ENCODE data around the gene PAGR1.
"Not testable (repeated sequence)": the region's sequence is repeated elsewhere in the genome, so short reads cannot be mapped to it uniquely, and the experiment has no call there.

Gene PAGR1

DNA sequence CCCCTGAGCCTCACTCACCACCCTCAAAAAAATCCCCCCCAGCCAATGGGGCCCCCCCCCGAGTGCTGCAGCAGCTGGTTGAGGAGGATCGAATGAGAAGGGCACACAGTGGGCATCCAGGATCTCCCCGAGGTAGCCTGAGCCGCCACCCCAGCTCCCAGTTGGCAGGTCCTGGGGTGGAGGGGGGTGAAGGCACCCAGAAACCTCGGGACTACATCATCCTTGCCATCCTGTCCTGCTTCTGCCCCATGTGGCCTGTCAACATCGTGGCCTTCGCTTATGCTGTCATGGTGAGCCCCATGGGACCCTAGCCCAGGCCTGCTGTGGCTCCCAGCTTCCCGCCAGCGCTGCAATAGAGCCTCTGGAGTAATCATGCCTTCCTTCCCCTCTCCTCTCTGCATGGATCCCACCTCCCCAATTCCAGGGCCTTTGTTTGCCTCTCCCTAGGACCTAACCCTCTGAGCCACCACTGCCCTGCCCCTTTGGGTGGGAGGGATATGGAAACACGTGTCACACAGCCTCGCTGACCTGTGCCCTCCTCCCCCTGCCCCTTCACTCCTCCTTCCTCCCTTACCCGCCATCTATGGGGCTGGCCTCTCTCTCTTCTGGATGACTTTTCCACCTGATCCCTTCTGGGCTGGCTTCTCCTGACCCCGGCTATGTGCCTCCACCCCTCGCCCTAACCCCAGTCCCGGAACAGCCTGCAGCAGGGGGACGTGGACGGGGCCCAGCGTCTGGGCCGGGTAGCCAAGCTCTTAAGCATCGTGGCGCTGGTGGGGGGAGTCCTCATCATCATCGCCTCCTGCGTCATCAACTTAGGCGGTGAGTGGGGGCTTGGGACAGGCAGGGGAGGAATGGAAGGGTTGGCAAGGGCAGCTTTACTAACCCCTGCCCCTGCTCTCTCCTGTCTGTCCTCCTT lies 2.0 kb upstream of the PAGR1 start:
- no peak for DNase-seq

DNA sequence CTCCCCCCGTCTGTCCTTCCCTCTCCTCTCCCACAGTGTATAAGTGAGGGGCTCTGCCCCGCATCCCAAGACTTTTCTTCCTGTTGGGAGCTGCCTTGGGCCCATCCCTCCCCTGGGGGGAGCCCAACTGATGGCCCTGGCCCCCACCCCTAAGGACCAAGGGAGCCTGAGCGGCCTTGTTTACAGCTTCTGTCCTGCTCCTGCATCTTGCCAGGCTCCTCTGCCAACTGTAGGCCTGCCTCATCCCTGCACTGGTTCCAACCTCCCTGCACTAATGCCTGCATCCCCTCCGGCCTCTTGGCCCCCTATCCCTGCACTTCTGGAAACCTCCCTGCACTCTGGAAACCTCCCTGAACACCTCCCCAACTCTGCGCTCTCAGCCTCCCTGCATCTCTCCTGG lies 1.4 kb upstream of the PAGR1 start:
- no peak for DNase-seq

DNA sequence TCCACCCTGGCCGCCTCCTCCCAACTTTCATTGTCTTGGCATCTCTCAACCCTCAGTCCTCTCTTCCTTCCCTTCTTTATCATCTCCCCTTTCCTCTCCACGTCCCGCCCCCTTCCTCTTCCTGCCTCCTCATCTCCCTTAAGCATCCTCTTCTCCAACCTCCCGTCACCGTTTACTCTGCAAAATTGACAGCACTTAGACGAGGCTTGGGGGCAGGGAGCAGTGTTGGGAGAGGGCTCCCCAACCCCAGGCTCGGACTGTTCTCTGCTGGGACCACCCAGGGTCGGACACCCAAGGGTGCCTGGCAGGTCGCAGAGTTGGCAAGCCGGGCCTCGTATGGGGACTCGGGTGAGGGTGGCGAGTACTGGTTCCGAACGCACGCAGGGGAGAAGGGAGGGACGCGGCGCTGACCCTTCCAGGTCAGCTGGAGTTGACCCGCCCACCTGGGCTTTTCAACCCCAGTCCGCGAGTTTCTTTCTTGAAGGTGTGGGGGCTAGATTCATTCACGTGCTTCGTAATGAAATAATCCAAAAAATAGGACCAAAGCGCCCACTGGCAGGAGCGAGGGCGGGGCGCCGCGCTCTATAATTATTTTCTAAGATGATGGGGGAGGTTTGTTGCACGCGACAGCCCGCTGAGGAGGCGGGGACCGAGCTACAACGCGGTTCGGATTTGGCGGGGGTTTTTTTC lies 775 bp upstream of the PAGR1 start:
- peak; percentile 37 for DNase-seq

DNA sequence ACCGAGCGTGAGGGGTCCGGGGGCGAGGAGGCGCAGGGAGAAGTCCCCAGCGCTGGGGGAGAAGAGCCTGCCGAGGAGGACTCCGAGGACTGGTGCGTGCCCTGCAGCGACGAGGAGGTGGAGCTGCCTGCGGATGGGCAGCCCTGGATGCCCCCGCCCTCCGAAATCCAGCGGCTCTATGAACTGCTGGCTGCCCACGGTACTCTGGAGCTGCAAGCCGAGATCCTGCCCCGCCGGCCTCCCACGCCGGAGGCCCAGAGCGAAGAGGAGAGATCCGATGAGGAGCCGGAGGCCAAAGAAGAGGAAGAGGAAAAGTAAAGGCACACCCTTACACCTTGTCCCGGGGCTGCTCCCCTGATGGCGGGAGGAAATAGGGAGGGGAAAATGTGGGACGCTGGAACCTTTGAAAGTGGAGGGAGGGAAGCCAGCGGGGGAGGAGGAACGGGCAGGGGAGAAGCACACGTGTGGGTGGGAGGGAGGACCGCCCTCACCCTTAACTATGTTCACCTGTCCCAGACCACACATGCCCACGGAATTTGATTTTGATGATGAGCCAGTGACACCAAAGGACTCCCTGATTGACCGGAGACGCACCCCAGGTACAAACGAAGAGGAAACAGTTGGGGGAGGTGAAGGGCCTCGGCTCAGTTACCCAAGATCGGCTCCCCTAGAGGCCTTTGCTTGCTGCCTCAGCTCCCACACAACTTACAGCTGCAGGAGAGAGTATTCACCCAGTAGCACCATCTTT lies 916 bp downstream of the PAGR1 start:
- peak; percentile 80 for DNase-seq

DNA sequence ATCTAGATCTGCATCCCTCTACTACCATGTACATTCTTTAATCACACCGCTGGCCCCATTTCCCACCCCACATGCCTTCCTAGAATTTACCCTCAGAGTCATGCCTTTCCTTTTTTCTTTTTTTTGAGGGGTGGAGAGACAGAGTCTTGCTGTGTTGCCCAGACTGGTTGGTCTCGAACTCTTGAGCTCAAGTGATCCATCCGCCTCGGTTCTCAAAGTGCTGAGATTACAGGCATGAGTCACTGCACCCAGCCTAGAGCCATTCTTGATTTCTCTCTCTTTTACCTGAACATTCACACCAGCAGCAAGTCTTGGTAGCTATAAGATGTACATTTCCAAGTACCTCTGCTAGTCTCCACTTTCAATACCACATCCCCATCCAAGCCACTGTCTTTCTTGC lies 2.1 kb downstream of the PAGR1 start:
- no peak for DNase-seq

DNA sequence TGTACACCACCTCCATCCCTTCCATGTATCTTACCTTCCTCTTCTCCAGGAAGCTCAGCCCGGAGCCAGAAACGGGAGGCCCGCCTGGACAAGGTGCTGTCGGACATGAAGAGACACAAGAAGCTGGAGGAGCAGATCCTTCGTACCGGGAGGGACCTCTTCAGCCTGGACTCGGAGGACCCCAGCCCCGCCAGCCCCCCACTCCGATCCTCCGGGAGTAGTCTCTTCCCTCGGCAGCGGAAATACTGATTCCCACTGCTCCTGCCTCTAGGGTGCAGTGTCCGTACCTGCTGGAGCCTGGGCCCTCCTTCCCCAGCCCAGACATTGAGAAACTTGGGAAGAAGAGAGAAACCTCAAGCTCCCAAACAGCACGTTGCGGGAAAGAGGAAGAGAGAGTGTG lies 3.6 kb downstream of the PAGR1 start:
- DNase-seq = no peak

- peak; percentile 87 for DNase-seq
These were observed 4.3 kb downstream of the PAGR1 start, which contains the start of gene MVP for GRCh38 chr16:29820271-29820701. TSS of gene MVP (plus strand) at chr16:29820462. CDS start at chr16:29830550, 10,088 bp downstream.

GRCh38 chr16:29820730-29821642 lies 5.0 kb downstream of the PAGR1 start:
- DNase-seq = peak; percentile 31

DNA sequence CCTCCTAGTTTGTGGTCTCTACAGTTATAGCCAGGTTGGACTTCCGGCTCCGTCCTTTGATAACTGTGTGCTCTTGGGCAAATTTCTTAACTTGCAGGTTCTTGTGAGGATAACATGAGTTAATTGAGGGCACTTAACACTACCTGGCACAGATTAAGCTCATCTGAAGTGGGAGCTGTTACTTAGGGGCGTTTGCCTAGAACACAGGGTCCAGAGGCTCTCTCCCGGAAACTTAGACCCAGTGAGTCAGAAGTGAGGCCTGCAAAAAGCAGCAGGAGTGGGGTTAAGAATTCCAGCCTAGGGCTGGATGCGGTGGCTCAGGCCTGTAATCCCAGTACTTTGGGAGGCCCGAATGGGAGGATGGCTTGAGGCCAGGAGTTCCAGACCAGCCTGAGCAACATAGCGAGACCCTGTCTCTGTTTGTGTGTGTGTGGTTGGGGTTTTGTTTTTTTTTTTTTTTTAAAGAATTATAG lies 5.7 kb downstream of the PAGR1 start:
- no peak for DNase-seq

DNA sequence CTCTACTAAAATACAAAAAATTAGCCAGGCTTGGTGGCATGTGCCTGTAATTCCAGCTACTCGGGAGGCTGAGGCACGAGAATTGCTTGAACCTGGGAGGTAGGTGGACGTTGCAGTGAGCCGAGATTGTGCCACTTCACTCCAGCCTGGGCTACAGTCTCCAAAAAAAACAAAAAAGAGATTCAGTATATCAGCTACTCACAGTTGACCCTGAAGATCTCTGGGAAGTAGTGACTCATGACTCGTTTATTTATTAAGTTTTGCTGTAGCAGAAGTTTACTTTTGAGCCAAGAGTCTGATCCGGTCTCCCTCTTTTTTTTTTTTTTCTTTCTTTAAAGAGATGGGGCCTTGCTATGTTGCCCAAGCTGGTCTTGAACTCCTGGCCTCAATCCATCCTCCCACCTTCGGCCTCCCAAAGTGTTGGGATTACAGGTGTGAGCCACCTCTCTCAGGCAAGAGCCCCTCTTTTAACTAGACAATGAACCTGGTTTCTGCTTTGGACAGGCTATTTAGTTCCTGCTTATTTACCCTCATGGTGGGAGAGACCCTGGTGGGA lies 8.7 kb downstream of the PAGR1 start:
- no peak for DNase-seq

DNA sequence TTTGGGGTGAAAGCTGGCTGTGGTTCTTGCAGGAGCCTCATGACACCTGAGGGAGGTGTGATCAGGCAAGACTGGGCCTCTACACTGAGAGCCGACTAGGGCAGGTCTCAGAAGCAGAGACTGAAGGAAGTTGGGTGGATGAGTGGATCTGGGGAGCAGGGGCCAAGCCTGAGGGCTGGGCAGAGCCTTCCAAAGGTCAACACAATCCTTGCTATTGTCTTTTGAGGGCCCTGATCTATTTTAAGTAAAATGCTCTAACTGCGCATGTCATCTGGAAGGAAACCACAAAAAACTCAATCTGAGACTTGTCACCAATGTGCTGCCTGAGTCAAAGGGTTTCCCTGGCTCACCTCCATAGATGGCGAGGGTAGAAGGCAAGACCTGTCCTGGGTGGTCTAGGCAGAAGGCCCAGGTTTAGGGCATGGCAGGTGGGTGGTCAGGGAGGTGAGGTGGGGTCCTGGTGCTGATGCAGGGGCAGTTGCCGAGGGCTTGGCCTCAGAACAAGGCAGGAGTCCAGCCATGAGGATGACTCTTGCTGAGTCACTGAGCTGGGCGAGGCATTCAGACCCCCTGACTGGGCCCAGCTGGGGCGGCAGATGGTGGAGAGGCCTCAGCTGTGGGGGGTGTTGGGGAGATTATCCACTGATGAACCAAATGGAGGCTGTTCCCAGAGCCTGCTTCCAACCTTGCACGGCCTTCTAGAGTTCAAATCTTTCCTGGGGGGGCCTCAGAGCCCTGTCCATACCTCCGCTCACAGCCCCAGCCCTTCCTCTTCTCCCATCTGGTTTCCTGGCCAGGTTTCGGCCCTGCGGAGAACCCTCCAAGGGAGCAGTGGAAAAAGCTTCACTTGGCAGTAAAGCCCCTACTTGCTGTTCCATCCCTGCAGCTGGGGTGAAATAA lies 9.4 kb downstream of the PAGR1 start:
- DNase-seq = peak; percentile 90

DNA sequence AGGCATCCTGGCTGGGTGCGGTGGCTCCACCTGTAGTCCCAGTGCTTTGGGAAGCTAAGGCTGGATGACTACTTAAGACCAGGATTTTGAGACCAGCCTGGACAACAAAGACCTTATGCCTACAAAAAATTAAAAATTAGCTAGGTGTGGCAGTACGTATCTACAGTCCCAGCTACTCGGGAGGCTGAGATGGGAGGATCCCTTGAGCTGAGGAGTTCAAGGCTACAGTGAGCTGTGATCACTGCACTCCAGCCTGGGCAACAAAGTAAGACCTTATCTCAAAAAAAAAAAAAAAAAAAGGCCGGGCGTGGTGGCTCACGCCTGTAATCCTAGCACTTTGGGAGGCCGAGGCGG lies 10.4 kb downstream of the PAGR1 start:
- no peak for DNase-seq

GRCh38 chr16:29830774-29831173 lies 14.8 kb downstream of the PAGR1 start:
- no peak for DNase-seq

DNA sequence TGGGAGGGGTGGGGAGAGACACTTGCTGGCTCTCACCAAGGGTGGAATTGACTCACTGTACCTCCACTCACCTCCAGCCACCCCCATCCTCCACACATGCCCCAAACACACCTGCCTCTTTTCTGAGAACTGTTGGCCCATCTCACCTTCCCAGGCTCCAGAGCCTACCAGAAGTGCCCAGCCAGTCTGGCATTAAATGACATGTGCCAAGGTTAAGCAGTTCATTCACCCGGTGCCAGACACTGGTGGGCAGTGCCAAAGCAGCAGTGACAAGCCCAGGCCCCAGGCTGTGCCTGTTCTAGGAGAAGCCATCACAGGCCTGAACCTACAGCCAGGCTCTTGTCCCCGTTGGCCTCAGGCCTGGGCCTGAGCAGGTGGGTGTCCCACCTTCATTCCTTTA lies 15.5 kb downstream of the PAGR1 start:
- no peak for DNase-seq

- DNase-seq = not testable (repeated sequence)
These were observed 17.3 kb downstream of the PAGR1 start for GRCh38 chr16:29833219-29833618.

DNA sequence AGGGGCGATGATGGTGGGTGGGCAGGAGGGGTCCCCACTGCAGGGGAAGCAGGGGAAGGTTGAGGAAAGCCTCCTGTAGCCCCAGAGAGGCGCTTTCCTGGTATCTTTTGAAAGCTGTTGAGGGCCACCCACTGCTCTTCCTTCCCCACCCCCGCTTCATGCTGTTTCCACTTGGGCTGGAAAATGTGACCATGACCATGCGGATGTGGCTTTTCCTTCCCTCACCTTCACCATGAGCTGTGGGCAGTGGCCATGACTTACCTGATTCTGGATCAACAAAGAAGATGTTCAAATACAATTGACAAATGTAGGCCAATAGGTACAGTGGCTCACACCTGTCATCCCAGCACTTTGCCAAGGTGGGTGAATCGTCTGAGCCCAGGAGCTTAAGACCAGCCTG lies 18.1 kb downstream of the PAGR1 start:
- no peak for DNase-seq

- no peak for DNase-seq
These were observed 20.0 kb downstream of the PAGR1 start for GRCh38 chr16:29835926-29836325.

DNA sequence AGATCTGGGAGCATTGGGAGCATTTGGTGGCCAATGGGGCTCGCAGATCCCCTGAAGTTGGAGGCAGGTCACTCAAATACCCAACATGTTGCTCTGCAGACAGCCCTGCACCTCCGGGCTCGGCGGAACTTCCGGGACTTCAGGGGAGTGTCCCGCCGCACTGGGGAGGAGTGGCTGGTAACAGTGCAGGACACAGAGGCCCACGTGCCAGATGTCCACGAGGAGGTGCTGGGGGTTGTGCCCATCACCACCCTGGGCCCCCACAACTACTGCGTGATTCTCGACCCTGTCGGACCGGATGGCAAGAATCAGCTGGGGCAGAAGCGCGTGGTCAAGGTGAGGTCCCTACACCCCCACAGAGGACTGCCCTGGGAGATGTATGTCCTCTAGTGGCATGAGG lies 20.7 kb downstream of the PAGR1 start:
- no peak for DNase-seq

DNA sequence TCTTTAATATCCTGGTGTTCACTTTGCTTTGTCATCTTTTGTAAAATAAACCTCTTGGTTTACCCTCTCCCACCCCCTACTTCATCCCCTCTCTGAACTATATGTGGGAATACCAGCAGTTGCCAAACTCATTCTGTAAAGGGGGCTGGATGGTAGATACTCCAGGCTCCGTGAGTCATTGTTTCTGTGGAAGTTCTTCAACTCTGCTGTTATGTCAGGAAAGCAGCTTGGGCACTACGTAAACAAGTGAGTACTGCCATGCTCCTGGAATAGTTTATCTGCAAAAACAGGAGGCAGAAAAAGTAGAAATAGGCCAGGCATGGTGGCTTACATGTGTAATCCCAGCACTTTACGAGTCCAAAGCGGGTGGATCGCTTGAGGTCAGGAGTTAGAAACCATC lies 21.9 kb downstream of the PAGR1 start:
- no peak for DNase-seq

DNA sequence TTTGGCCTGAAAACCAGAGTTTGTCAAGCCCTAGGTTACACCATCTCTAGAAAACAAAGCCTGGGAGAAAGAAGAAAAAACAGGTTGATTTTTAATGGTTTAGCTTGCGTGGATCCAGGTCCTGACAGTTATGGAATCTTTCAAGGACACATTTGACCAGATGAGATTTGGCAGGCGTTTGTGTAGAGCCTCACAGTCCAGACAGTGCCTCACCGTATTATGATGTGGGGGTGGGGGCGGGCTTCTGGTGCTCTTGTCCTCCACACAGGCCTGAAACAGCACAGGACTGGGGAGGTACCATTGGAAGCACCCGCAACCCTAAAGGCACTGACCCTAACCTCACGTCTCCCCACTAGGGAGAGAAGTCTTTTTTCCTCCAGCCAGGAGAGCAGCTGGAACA lies 23.9 kb downstream of the PAGR1 start:
- no peak for DNase-seq

GRCh38 chr16:29840240-29840639 lies 24.3 kb downstream of the PAGR1 start:
- DNase-seq = no peak

Measured in NCI-H2171 treated with DMSO at 0.1 percent for 48 hours (cell line).